Astrocyte of the spinal cord (primary cell): ENCODE measurements around the gene PSD.

ENCODE experiments used
- DNase-seq: peaks from one replicate; pipeline ENCODE4 v3.0.0; 2011; ENCODE audit warnings: low read depth, low spot score
- H3K4me3 ChIP-seq: 2 replicates; pipeline ENCODE4 v1.5.1; 2011; ENCODE audit warnings: low read depth, mild to moderate bottlenecking, low read length, moderate library complexity
- in situ Hi-C: cut with HindIII; loops from 2 replicates; pipeline ENCODE4 v1.10.0; 2017; ENCODE audit warnings: low sequenced_read_pairs
- TF ChIP-seq, protein P1 (sequence below): IDR thresholded peaks from 2 replicates; pipeline ENCODE4 v1.5.1; 2012; ENCODE audit warnings: low read depth, mild to moderate bottlenecking, low read length, inconsistent platforms

Gene PSD

GRCh38 chr10:102444851-102445250 lies 26.3 kb upstream of the PSD start:
- in situ Hi-C loops: no loop called here
- TF ChIP-seq, protein P1, sequence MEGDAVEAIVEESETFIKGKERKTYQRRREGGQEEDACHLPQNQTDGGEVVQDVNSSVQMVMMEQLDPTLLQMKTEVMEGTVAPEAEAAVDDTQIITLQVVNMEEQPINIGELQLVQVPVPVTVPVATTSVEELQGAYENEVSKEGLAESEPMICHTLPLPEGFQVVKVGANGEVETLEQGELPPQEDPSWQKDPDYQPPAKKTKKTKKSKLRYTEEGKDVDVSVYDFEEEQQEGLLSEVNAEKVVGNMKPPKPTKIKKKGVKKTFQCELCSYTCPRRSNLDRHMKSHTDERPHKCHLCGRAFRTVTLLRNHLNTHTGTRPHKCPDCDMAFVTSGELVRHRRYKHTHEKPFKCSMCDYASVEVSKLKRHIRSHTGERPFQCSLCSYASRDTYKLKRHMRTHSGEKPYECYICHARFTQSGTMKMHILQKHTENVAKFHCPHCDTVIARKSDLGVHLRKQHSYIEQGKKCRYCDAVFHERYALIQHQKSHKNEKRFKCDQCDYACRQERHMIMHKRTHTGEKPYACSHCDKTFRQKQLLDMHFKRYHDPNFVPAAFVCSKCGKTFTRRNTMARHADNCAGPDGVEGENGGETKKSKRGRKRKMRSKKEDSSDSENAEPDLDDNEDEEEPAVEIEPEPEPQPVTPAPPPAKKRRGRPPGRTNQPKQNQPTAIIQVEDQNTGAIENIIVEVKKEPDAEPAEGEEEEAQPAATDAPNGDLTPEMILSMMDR: no peak
- no peak overlapping the region for H3K4me3 ChIP-seq
- no peak for DNase-seq

- TF ChIP-seq, protein P1: no peak
- DNase-seq: no peak
- H3K4me3 ChIP-seq: no peak overlapping the region
- in situ Hi-C loops: no loop called here
Measured at GRCh38 chr10:102438374-102438773, 19.8 kb upstream of the PSD start.

DNA sequence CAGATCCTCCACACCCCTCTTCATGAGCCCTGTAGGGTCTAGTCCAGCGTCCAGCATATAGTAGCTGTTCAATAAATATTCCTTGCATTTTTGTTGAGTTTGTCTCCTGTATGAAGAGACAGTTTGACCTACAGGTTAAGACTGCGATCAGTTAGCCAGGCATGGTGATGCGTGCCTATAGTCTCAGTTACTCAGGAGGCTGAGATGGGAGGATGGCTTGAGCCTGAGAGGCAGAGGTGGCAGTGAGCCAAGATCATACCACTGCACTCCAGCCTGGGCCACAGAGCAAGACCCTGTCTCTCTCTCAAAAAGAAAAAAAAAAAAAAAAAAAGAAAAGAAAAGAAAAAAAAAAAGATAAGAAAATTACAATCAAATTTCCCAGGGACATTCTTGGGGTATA lies 18.9 kb upstream of the PSD start:
- DNase-seq: no peak
- in situ Hi-C loops: no loop called here
- H3K4me3 ChIP-seq: no peak overlapping the region
- TF ChIP-seq, protein P1: no peak

- no peak for DNase-seq
- in situ Hi-C loops: no loop called here
- TF ChIP-seq, protein P1: no peak
- H3K4me3 ChIP-seq: no peak overlapping the region
Measured at GRCh38 chr10:102436312-102436711, 17.7 kb upstream of the PSD start.

- no peak for DNase-seq
- in situ Hi-C loops: no loop called here
- peak overlapping the region; percentile 16 for H3K4me3 ChIP-seq
- TF ChIP-seq, protein P1: no peak
Measured at GRCh38 chr10:102435529-102436233, 17.1 kb upstream of the PSD start.

DNA sequence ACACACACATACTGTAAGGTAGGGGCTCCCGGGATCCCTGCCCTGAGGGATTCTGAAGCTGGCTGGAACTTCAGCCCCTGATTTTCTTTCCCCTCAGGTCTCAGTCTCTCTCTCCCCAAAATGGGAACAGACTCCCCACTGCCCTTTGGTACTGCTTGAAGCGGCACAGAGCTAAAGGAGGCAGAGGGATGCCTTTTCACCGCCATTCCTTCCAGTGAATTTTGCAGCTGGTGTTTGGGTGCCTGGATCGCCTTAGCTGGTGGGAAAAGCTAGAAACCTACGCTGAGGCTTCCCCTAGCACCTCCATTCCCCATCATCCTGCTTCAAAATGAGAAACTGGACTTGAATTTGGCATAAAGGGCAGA lies 16.5 kb upstream of the PSD start:
- in situ Hi-C loops: no loop called here
- DNase-seq: no peak
- TF ChIP-seq, protein P1: no peak
- no peak overlapping the region for H3K4me3 ChIP-seq
